OCI-LY3 (cell line): ENCODE results near the gene TNK2.

Experiments used
- H2AFZ ChIP-seq: fragments of 200-600, 300-600 bp; shearing (Covaris generic); 2 replicates; pipeline ENCODE4 v1.6.0; 2014; ENCODE audit warnings: antibody characterized with exemption, low read depth, low read length
- H3K27ac ChIP-seq: fragments of 200-600, 300-600 bp; sonication (generic); 2 replicates; pipeline ENCODE4 v1.5.1; 2014; ENCODE audit warnings: mild to moderate bottlenecking, low read length, moderate library complexity, mixed read lengths
- H3K27me3 ChIP-seq: fragments of 200-600, 300-600 bp; sonication (generic); 2 replicates; pipeline ENCODE4 v1.6.1; 2014; ENCODE audit warnings: low read depth, low read length, mixed read lengths
- H3K36me3 ChIP-seq: fragments of 200-600, 300-600 bp; sonication (generic); replicated peaks from 2 replicates; pipeline ENCODE3; 2014; ENCODE audit warnings: low read depth, low read length, mixed read lengths
- H3K4me1 ChIP-seq: fragments of 300-600, 200-600 bp; sonication (generic); 2 replicates; pipeline ENCODE4 v1.6.1; 2014; ENCODE audit warnings: low read length, mixed read lengths
- H3K4me2 ChIP-seq: fragments of 200-600, 300-600 bp; sonication (generic); 2 replicates; pipeline ENCODE4 v1.6.1; 2014; ENCODE audit warnings: low read length, mixed read lengths
- H3K4me3 ChIP-seq: fragments of 300-600, 200-600 bp; sonication (generic); 2 replicates; pipeline ENCODE4 v1.5.1; 2014; ENCODE audit warnings: antibody characterized with exemption, mild to moderate bottlenecking, low read length, moderate library complexity
- H3K79me2 ChIP-seq: fragments of 300-600, 200-600 bp; shearing (Covaris generic); 2 replicates; pipeline ENCODE4 v1.6.1; 2014; ENCODE audit warnings: mild to moderate bottlenecking, low read length, mixed read lengths
- H3K9ac ChIP-seq: fragments of 300-600, 200-600 bp; shearing (Covaris generic); 2 replicates; pipeline ENCODE4 v1.6.0; 2014; ENCODE audit warnings: mild to moderate bottlenecking, low read length, moderate library complexity
- H3K9me3 ChIP-seq: fragments of 200-600, 300-600 bp; shearing (Covaris generic); 2 replicates; pipeline ENCODE4 v1.6.1; 2014; ENCODE audit warnings: low read length, mixed read lengths; ENCODE audit not compliant: insufficient read depth
- H4K20me1 ChIP-seq: fragments of 200-600, 300-600 bp; sonication (generic); 2 replicates; pipeline ENCODE4 v1.6.1; 2016; ENCODE audit warnings: low read length, mixed read lengths; ENCODE audit not compliant: insufficient read depth
- CTCF ChIP-seq: fragments of 200-600, 300-600 bp; sonication (generic); IDR thresholded peaks from 2 replicates; pipeline ENCODE4 v1.5.1; 2014; ENCODE audit warnings: antibody characterized with exemption, low read length, low read depth
- EZH2phosphoT487 ChIP-seq: fragments of 200-600 bp; shearing (Covaris generic); IDR thresholded peaks from 2 replicates; pipeline ENCODE4 v1.6.1; 2018; ENCODE audit warnings: antibody characterized with exemption, mixed run types, low read depth

TNK2 gene

GRCh38 chr3:195882002-195882441 is 26.3 kb downstream of the TNK2 start:
- no peaks in the 10 kb centered on the region for H3K79me2 ChIP-seq
- H3K9me3 ChIP-seq: no peaks in the 10 kb centered on the region
- H3K36me3 ChIP-seq: peaks cover 2% of the 10 kb centered on the region
- H3K27ac ChIP-seq: no peak overlapping the region
- no peaks in the 10 kb centered on the region for H3K27me3 ChIP-seq
- TF ChIP-seq EZH2phosphoT487 (no peak), CTCF (no peak)
- no peak overlapping the region for H3K9ac ChIP-seq
- no peaks in the 10 kb centered on the region for H3K4me1 ChIP-seq
- H4K20me1 ChIP-seq: no peaks in the 10 kb centered on the region
- H2AFZ ChIP-seq: no peak overlapping the region
- H3K4me2 ChIP-seq: no peak overlapping the region
- H3K4me3 ChIP-seq: no peak overlapping the region

DNA sequence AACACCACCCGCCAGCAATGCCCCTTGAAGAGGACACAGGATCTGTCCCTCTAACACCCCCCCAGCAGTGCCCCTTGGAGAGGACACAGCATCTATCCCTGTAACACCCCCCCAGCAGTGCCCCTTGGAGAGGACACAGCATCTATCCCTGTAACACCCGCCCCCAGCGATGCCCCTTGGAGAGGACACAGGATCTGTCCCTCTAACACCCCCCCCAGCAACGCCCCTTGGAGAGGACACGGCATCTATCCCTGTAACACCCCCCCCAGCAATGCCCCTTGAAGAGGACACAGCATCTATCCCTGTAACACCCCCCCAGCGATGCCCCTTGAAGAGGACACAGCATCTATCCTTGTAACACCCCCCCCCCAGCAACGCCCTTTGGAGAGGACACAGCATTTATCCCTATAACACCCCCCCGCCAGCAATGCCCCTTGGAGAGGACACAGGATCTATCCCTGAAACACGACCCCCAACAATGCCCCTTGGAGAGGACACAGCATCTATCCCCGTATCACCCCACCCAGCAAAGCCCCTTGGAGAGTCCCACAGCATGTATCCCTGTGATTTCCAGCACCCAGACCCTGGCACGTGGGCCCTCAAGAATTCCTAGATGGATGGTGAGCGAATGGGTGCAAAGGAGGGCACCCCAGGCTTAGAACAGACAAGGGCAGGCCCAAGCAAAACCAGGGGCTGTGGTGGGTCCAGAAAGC is 26.9 kb downstream of the TNK2 start:
- no peak overlapping the region for H3K27ac ChIP-seq
- H4K20me1 ChIP-seq: no peaks in the 10 kb centered on the region
- H3K9ac ChIP-seq: no peak overlapping the region
- H3K4me1 ChIP-seq: no peaks in the 10 kb centered on the region
- H3K36me3 ChIP-seq: peaks cover 2% of the 10 kb centered on the region
- no peak overlapping the region for H3K4me2 ChIP-seq
- TF ChIP-seq CTCF (no peak), EZH2phosphoT487 (no peak)
- no peaks in the 10 kb centered on the region for H3K79me2 ChIP-seq
- no peaks in the 10 kb centered on the region for H3K27me3 ChIP-seq
- H3K4me3 ChIP-seq: no peak overlapping the region
- no peak overlapping the region for H2AFZ ChIP-seq
- no peaks in the 10 kb centered on the region for H3K9me3 ChIP-seq

- no peaks in the 10 kb centered on the region for H3K79me2 ChIP-seq
- no peak overlapping the region for H3K4me3 ChIP-seq
- H3K9me3 ChIP-seq: no peaks in the 10 kb centered on the region
- H3K36me3 ChIP-seq: peaks cover 2% of the 10 kb centered on the region
- no peak overlapping the region for H3K9ac ChIP-seq
- no peak overlapping the region for H3K4me2 ChIP-seq
- H3K27me3 ChIP-seq: no peaks in the 10 kb centered on the region
- H2AFZ ChIP-seq: no peak overlapping the region
- TF ChIP-seq EZH2phosphoT487 (no peak), CTCF (no peak)
- no peaks in the 10 kb centered on the region for H3K4me1 ChIP-seq
- H4K20me1 ChIP-seq: no peaks in the 10 kb centered on the region
- H3K27ac ChIP-seq: no peak overlapping the region
Measured at GRCh38 chr3:195880037-195880431, 28.3 kb downstream of the TNK2 start.

- Histone ChIP-seq H3K27ac (no peak overlapping the region), H3K79me2 (no peaks in the 10 kb centered on the region), H3K36me3 (peaks cover under 1% of the 10 kb centered on the region), H3K9ac (no peak overlapping the region), H3K9me3 (no peaks in the 10 kb centered on the region), H3K4me1 (no peaks in the 10 kb centered on the region), H3K4me3 (no peak overlapping the region), H2AFZ (no peak overlapping the region), H4K20me1 (no peaks in the 10 kb centered on the region), H3K4me2 (no peak overlapping the region), H3K27me3 (no peaks in the 10 kb centered on the region)
- TF ChIP-seq EZH2phosphoT487: no peak
- no peak for TF ChIP-seq CTCF
Measured at GRCh38 chr3:195879416-195880036, 28.8 kb downstream of the TNK2 start.
